ENCODE measurements around the gene EPB41L5.

The EPB41L5 gene

GRCh38 chr2:120026890-120027289, 14.0 kb downstream of the EPB41L5 start:
- TF ChIP-seq, protein P1, sequence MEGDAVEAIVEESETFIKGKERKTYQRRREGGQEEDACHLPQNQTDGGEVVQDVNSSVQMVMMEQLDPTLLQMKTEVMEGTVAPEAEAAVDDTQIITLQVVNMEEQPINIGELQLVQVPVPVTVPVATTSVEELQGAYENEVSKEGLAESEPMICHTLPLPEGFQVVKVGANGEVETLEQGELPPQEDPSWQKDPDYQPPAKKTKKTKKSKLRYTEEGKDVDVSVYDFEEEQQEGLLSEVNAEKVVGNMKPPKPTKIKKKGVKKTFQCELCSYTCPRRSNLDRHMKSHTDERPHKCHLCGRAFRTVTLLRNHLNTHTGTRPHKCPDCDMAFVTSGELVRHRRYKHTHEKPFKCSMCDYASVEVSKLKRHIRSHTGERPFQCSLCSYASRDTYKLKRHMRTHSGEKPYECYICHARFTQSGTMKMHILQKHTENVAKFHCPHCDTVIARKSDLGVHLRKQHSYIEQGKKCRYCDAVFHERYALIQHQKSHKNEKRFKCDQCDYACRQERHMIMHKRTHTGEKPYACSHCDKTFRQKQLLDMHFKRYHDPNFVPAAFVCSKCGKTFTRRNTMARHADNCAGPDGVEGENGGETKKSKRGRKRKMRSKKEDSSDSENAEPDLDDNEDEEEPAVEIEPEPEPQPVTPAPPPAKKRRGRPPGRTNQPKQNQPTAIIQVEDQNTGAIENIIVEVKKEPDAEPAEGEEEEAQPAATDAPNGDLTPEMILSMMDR (IDR thresholded peaks at IDR 0.05; ENCODE audit: unreplicated experiment in 3 of 3), result no peak
- peaks cover 82% of the 10 kb centered on the region for H3K36me3 Mint-ChIP-seq (ENCODE audit: low read depth)
- H3K4me1 Mint-ChIP-seq, result peaks cover 4% of the 10 kb centered on the region
- no peaks in the 10 kb centered on the region for H3K27me3 Mint-ChIP-seq (ENCODE audit: low read depth)
- no peak overlapping the region for H3K4me3 Mint-ChIP-seq
- H3K9me3 Mint-ChIP-seq, result peaks cover 41% of the 10 kb centered on the region
- no peak overlapping the region for H3K27ac Mint-ChIP-seq

- no peaks in the 10 kb centered on the region for H3K27me3 Mint-ChIP-seq (ENCODE audit: low read depth)
- peaks cover 4% of the 10 kb centered on the region for H3K4me1 Mint-ChIP-seq
- H3K4me3 Mint-ChIP-seq, result no peak overlapping the region
- H3K36me3 Mint-ChIP-seq (ENCODE audit: low read depth), result peaks cover 63% of the 10 kb centered on the region
- peak overlapping the region in 2 of 3 experiments; percentile 24 for H3K27ac Mint-ChIP-seq
- peaks cover 26% of the 10 kb centered on the region for H3K9me3 Mint-ChIP-seq
- TF ChIP-seq, protein P1 (IDR thresholded peaks at IDR 0.05; ENCODE audit: unreplicated experiment in 3 of 3), result no peak
These were observed 15.9 kb downstream of the EPB41L5 start for GRCh38 chr2:120028795-120029194.

GRCh38 chr2:120029672-120030640, 17.1 kb downstream of the EPB41L5 start:
- Mint-ChIP-seq H3K27me3 (ENCODE audit: low read depth) (no peaks in the 10 kb centered on the region), H3K9me3 (peaks cover 18% of the 10 kb centered on the region), H3K27ac (peak overlapping the region in 1 of 3 experiments; percentile 58), H3K36me3 (ENCODE audit: low read depth) (peaks cover 52% of the 10 kb centered on the region), H3K4me1 (peaks cover 15% of the 10 kb centered on the region), H3K4me3 (no peak overlapping the region)
- TF ChIP-seq, protein P1 (IDR thresholded peaks at IDR 0.05; ENCODE audit: unreplicated experiment in 3 of 3), result no peak

DNA sequence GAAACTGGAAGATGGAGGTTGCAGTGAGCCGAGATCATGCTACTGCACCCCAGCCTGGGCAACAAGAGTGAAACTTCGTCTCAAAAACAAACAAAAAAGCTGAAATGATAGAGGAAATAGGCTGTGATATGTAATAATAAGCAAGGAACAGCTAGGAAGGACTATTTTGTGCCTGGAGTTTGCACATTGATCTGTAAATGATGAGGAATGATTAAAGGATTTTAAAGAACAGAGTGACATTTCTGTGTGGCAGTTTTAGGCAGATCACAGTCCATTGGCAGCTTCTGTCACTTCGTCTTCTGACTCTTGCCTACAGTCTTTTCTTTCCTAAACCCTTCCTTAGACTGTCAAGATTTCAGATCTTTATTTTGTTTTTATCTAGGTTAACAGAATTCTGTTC, 19.4 kb downstream of the EPB41L5 start:
- Mint-ChIP-seq H3K9me3 (peaks cover 7% of the 10 kb centered on the region), H3K4me3 (no peak overlapping the region), H3K27me3 (ENCODE audit: low read depth) (no peaks in the 10 kb centered on the region), H3K4me1 (peaks cover 21% of the 10 kb centered on the region), H3K27ac (peak overlapping the region in 2 of 3 experiments; percentile 56 to 85), H3K36me3 (ENCODE audit: low read depth) (peaks cover 41% of the 10 kb centered on the region)
- TF ChIP-seq, protein P1 (IDR thresholded peaks at IDR 0.05; ENCODE audit: unreplicated experiment in 3 of 3), result no peak

GRCh38 chr2:120034027-120034426, 21.1 kb downstream of the EPB41L5 start:
- Mint-ChIP-seq H3K4me1 (peaks cover 17% of the 10 kb centered on the region), H3K36me3 (ENCODE audit: low read depth) (peaks cover 45% of the 10 kb centered on the region), H3K9me3 (peaks cover 11% of the 10 kb centered on the region), H3K27ac (peak overlapping the region; percentile 24 to 88 (median 78)), H3K4me3 (no peak overlapping the region), H3K27me3 (ENCODE audit: low read depth) (no peaks in the 10 kb centered on the region)
- TF ChIP-seq, protein P1 (IDR thresholded peaks at IDR 0.05; ENCODE audit: unreplicated experiment in 3 of 3), result no peak
